Measurements from ENCODE around the gene EXOSC2.

Gene EXOSC2

DNA sequence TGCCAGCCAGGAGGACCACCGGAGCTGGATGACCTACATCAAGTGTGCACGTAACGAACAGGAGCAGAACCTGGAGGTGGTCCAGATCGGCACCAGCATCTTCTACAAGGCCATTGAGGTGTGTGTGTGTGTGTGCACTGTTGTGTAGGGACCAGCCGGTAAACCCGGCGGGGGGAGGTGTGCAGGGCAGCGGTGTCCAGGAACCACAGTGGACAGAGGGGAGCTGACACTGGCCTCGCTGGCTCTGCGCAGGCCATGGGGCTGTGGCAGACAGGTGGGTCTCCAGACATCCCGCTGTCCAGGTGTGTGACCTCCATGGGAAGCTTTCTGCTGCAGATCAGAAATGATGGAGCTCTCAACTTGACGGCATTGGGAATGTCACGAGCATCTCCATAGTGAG is 25.4 kb upstream of the EXOSC2 start:
- DNase-seq, result no peak
- Histone ChIP-seq H3K27ac (ENCODE audit: insufficient read depth, low read length, poor library complexity, severe bottlenecking) (no peak overlapping the region), H3K27me3 (replicated peaks; ENCODE audit: control insufficient read depth, insufficient read depth, low read length, poor library complexity, severe bottlenecking) (peaks cover 34% of the 10 kb centered on the region), H3K4me1 (ENCODE audit: control insufficient read depth, insufficient read depth, low read length, poor library complexity, severe bottlenecking) (peaks cover 31% of the 10 kb centered on the region), H3K9me3 (ENCODE audit: control insufficient read depth, low read length) (no peaks in the 10 kb centered on the region), H3K36me3 (ENCODE audit: control insufficient read depth, insufficient read depth, low read length) (no peaks in the 10 kb centered on the region), H3K4me3 (ENCODE audit: insufficient read depth, low read depth, low read length, poor library complexity, severe bottlenecking) (no peak overlapping the region)

DNA sequence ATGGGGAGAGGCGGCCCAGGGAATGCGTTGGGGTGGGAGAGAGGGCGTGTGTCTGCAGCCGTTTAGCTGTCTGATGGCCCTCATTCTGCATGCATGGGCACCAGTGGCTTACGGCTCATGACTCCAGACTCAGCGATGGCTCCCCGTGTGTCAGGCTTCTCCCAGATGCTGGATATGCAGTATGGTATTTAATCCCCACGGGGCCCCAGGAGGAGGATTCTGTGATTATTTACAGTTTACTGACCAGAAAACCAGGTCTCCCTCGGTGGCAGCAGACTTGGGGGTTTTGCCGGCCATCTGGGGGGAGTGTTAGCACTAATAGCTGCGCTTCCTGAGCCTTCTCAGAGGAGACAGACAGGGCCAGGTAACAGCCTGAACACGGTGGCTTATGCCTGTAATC is 24.9 kb upstream of the EXOSC2 start:
- no peak overlapping the region for H3K27ac ChIP-seq (ENCODE audit: insufficient read depth, low read length, poor library complexity, severe bottlenecking)
- no peak for DNase-seq
- H3K27me3 ChIP-seq (replicated peaks; ENCODE audit: control insufficient read depth, insufficient read depth, low read length, poor library complexity, severe bottlenecking), result peaks cover 29% of the 10 kb centered on the region
- no peaks in the 10 kb centered on the region for H3K9me3 ChIP-seq (ENCODE audit: control insufficient read depth, low read length)
- no peaks in the 10 kb centered on the region for H3K36me3 ChIP-seq (ENCODE audit: control insufficient read depth, insufficient read depth, low read length)
- peaks cover 27% of the 10 kb centered on the region for H3K4me1 ChIP-seq (ENCODE audit: control insufficient read depth, insufficient read depth, low read length, poor library complexity, severe bottlenecking)
- H3K4me3 ChIP-seq (ENCODE audit: insufficient read depth, low read depth, low read length, poor library complexity, severe bottlenecking), result no peak overlapping the region

DNA sequence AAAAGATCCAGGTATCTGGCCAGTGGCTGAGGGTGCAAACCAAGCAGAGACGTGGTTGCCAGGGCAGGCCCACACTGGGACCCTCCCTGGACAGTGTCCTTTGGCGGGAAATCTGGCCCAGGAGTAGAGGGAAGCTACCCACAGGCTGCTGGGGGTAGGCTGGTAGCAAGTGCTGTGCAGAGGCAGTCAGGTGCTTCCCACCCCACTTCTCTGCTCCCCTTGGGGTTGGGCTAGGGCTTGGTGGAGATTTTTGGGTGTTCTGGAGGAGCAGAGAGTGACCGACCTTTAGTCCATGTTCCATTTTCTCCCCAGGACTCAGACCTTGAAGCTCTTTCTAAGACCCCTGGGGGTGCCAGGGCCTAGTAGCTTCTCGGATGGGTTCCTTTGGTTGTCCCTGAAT is 23.6 kb upstream of the EXOSC2 start:
- H3K27me3 ChIP-seq (replicated peaks; ENCODE audit: control insufficient read depth, insufficient read depth, low read length, poor library complexity, severe bottlenecking), result peaks cover 20% of the 10 kb centered on the region
- H3K4me1 ChIP-seq (ENCODE audit: control insufficient read depth, insufficient read depth, low read length, poor library complexity, severe bottlenecking), result peaks cover 16% of the 10 kb centered on the region
- no peak for DNase-seq
- no peaks in the 10 kb centered on the region for H3K9me3 ChIP-seq (ENCODE audit: control insufficient read depth, low read length)
- H3K27ac ChIP-seq (ENCODE audit: insufficient read depth, low read length, poor library complexity, severe bottlenecking), result no peak overlapping the region
- H3K4me3 ChIP-seq (ENCODE audit: insufficient read depth, low read depth, low read length, poor library complexity, severe bottlenecking), result no peak overlapping the region
- no peaks in the 10 kb centered on the region for H3K36me3 ChIP-seq (ENCODE audit: control insufficient read depth, insufficient read depth, low read length)

DNA sequence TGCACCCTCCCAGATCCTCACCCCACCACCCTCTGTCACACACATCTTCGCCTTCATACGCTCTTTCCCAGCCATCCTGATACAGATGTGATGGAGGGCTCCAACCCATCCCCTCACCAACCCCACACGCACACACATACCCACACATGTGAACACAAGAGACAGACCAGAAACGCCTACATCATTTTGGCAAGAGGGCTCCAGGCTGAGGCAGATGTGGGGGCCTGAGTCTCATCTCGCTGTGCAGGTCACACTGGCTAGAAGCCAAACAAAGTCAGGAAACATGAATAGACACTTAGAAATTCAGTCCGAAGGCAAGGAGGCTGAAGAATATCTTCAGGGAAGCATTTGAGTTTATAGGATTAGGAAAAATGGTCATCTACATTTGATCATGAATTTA is 22.9 kb upstream of the EXOSC2 start:
- no peak overlapping the region for H3K27ac ChIP-seq (ENCODE audit: insufficient read depth, low read length, poor library complexity, severe bottlenecking)
- no peak overlapping the region for H3K4me3 ChIP-seq (ENCODE audit: insufficient read depth, low read depth, low read length, poor library complexity, severe bottlenecking)
- no peaks in the 10 kb centered on the region for H3K36me3 ChIP-seq (ENCODE audit: control insufficient read depth, insufficient read depth, low read length)
- H3K27me3 ChIP-seq (replicated peaks; ENCODE audit: control insufficient read depth, insufficient read depth, low read length, poor library complexity, severe bottlenecking), result peaks cover 16% of the 10 kb centered on the region
- no peaks in the 10 kb centered on the region for H3K9me3 ChIP-seq (ENCODE audit: control insufficient read depth, low read length)
- H3K4me1 ChIP-seq (ENCODE audit: control insufficient read depth, insufficient read depth, low read length, poor library complexity, severe bottlenecking), result peaks cover 10% of the 10 kb centered on the region
- DNase-seq, result no peak

DNA sequence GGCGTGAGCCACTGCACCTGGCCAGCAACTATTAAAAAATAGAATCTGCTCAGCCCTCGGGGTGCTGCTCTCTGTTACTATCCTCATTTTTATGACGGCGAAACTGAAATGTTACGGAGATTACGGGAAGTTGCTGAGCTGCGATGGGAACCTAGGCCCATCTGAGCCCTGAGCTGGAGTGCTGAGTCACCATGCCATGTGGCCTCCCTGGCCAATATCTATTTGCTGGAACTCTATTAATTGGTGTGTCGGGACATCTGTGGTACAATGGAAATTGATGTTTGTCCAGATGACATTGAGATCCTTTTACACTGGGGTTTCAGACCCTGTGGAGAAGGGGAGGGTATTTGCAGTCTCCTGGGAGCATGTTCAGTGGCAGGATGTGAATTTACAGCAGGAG is 21.1 kb upstream of the EXOSC2 start:
- peaks cover 2% of the 10 kb centered on the region for H3K27me3 ChIP-seq (replicated peaks; ENCODE audit: control insufficient read depth, insufficient read depth, low read length, poor library complexity, severe bottlenecking)
- H3K4me3 ChIP-seq (ENCODE audit: insufficient read depth, low read depth, low read length, poor library complexity, severe bottlenecking), result no peak overlapping the region
- no peak overlapping the region for H3K27ac ChIP-seq (ENCODE audit: insufficient read depth, low read length, poor library complexity, severe bottlenecking)
- no peaks in the 10 kb centered on the region for H3K36me3 ChIP-seq (ENCODE audit: control insufficient read depth, insufficient read depth, low read length)
- no peaks in the 10 kb centered on the region for H3K4me1 ChIP-seq (ENCODE audit: control insufficient read depth, insufficient read depth, low read length, poor library complexity, severe bottlenecking)
- no peak for DNase-seq
- no peaks in the 10 kb centered on the region for H3K9me3 ChIP-seq (ENCODE audit: control insufficient read depth, low read length)

DNA sequence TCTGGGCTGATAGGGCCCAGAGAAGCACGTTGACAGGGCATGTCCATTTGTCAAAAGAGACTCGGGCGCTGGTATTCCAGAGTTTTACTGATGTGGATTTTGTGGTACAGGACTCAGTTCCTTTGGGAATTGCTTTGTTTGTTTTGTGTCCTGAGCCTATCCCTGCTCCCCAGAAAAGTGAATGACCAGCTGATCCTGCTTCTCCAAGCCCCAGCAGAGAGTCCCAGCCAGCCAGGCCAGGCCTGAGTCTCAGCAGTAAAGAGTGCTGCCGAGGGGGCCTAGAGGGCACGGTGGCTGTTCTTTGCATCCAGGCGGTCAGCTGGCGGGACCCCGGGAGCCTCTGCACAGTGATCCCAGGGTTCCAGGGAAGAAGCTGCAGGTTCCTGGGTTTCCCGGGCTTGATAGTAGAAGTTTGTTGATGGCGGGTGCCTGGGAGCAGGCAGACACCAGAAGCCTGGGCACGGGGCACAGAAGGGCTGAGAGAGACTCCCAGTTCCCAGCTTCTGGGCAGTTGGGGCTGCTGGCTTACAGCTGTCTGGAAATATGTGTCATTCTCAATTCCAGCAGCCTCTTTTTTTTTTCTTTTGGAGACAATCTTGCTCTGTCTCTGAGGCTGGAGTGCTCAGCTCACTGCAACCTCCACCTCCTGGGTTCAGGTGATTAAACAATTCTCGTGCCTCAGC is 20.5 kb upstream of the EXOSC2 start:
- Histone ChIP-seq H3K27ac (ENCODE audit: insufficient read depth, low read length, poor library complexity, severe bottlenecking) (no peak overlapping the region), H3K4me3 (ENCODE audit: insufficient read depth, low read depth, low read length, poor library complexity, severe bottlenecking) (no peak overlapping the region), H3K4me1 (ENCODE audit: control insufficient read depth, insufficient read depth, low read length, poor library complexity, severe bottlenecking) (no peaks in the 10 kb centered on the region), H3K27me3 (replicated peaks; ENCODE audit: control insufficient read depth, insufficient read depth, low read length, poor library complexity, severe bottlenecking) (no peaks in the 10 kb centered on the region), H3K36me3 (ENCODE audit: control insufficient read depth, insufficient read depth, low read length) (no peaks in the 10 kb centered on the region), H3K9me3 (ENCODE audit: control insufficient read depth, low read length) (no peaks in the 10 kb centered on the region)
- no peak for DNase-seq

DNA sequence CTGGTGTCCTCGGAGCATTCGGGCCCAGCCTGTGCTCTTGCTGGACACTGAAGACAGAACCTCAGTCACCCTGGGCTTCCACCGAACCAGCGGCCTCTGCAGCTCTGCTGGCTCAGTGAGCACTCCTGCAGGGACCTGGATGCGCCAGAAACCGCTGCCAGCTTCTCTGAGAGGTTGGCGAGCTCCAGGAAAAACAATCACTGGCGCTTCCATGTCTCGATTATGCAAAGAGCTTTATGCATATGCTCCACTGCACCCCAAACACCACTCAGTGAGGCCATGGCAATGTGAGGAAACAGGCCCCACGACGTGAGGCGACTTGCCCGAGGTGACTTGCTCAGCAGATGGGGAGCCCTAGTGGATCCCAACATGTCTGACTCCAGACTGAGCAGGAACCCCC is 18.2 kb upstream of the EXOSC2 start:
- DNase-seq, result no peak
- Histone ChIP-seq H3K27me3 (replicated peaks; ENCODE audit: control insufficient read depth, insufficient read depth, low read length, poor library complexity, severe bottlenecking) (no peaks in the 10 kb centered on the region), H3K4me3 (ENCODE audit: insufficient read depth, low read depth, low read length, poor library complexity, severe bottlenecking) (no peak overlapping the region), H3K4me1 (ENCODE audit: control insufficient read depth, insufficient read depth, low read length, poor library complexity, severe bottlenecking) (no peaks in the 10 kb centered on the region), H3K36me3 (ENCODE audit: control insufficient read depth, insufficient read depth, low read length) (no peaks in the 10 kb centered on the region), H3K27ac (ENCODE audit: insufficient read depth, low read length, poor library complexity, severe bottlenecking) (no peak overlapping the region), H3K9me3 (ENCODE audit: control insufficient read depth, low read length) (no peaks in the 10 kb centered on the region)

DNA sequence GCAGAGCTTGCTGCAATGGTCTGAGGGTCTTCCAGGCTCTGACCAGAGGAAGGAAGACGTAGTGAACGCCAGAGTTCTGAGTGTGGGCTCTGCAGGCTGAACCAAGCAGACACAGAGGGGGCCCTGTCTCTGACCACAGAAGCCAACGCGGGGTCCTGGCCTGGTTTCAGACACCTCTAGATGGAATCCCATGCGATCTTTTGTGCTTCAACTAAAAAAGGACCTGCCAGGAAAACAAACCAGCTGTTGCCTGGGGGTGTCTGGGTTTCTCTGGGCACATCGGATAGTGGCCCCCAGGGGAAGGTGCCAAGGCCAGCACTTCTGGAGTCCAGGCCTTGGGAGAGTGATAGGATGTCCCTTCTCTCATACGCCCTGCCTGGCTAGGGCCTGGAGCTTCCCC is 16.3 kb upstream of the EXOSC2 start:
- Histone ChIP-seq H3K4me1 (ENCODE audit: control insufficient read depth, insufficient read depth, low read length, poor library complexity, severe bottlenecking) (peaks cover 9% of the 10 kb centered on the region), H3K27me3 (replicated peaks; ENCODE audit: control insufficient read depth, insufficient read depth, low read length, poor library complexity, severe bottlenecking) (no peaks in the 10 kb centered on the region), H3K4me3 (ENCODE audit: insufficient read depth, low read depth, low read length, poor library complexity, severe bottlenecking) (no peak overlapping the region), H3K9me3 (ENCODE audit: control insufficient read depth, low read length) (no peaks in the 10 kb centered on the region), H3K27ac (ENCODE audit: insufficient read depth, low read length, poor library complexity, severe bottlenecking) (no peak overlapping the region), H3K36me3 (ENCODE audit: control insufficient read depth, insufficient read depth, low read length) (no peaks in the 10 kb centered on the region)
- no peak for DNase-seq

DNA sequence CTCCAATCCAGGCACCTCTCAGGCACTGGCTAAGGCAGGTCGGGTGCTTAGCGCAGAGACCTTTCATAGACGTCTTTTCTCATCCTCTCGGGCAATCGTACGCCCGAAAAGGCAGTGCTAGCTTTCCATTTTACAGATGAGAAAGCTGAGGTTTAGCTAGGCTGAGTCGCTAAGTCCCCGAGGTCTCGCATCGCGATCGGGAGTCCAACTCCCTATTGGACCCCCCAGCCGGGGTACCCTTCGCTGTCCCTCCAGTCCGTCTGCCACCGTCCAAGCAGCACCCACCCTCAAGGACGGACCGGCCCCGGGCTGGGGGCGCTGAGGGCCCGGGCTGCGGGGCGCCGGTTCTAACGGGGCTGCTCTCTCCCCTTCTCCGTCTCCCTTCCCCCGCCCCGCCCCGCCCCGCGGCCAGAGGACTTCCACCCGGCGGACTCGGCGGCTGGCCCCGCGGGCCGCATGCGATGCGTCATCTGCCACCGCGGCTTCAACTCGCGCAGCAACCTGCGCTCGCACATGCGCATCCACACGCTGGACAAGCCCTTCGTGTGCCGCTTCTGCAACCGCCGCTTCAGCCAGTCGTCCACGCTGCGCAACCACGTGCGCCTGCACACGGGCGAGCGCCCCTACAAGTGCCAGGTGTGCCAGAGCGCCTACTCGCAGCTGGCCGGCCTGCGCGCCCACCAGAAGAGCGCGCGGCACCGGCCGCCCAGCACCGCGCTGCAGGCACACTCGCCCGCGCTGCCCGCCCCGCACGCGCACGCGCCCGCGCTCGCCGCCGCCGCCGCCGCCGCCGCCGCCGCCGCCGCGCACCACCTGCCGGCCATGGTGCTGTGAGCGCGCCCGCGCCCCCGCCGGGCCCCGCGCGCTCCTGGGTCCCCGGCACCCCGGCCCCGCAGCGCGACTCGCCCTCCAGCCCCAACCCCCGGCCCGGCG is 12.5 kb upstream of the EXOSC2 start:
- Histone ChIP-seq H3K36me3 (ENCODE audit: control insufficient read depth, insufficient read depth, low read length) (no peaks in the 10 kb centered on the region), H3K27me3 (replicated peaks; ENCODE audit: control insufficient read depth, insufficient read depth, low read length, poor library complexity, severe bottlenecking) (no peaks in the 10 kb centered on the region), H3K27ac (ENCODE audit: insufficient read depth, low read length, poor library complexity, severe bottlenecking) (no peak overlapping the region), H3K4me3 (ENCODE audit: insufficient read depth, low read depth, low read length, poor library complexity, severe bottlenecking) (peak overlapping the region; percentile 82), H3K4me1 (ENCODE audit: control insufficient read depth, insufficient read depth, low read length, poor library complexity, severe bottlenecking) (peaks cover 9% of the 10 kb centered on the region), H3K9me3 (ENCODE audit: control insufficient read depth, low read length) (no peaks in the 10 kb centered on the region)
- peak; percentile 19 to 31 (median 26) for DNase-seq

DNA sequence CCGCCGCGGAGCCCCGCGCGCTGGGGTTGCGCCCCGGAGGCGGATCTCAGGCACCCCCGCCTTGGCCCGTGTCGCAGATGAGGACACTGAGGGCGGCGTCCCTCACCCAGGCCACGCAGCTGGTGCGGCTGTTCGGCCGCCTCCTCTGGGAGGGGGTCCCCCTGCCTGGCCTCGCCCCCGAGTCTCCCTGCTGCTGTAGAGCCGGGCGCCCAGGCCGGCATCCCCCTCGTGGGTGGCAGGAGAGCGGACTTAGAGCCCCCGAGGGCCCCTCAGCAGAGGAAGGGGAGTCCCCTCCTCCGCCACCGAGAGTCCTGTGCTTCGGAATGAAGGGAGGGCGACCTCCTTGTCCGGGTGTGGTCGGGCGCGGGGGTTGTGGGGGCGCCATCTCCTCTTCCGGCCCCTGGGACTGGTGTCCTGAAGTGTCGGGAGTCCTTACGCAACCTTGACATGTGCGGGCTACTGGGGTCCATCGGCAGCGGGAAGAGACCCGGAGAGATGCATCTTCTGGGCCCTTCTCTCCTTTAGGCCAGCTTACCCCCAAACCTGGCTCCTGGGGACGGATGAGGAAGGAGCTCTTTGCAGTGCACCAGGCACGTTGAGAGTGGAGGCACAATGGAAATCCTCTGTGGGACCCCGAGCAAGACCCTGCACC is 11.7 kb upstream of the EXOSC2 start:
- Histone ChIP-seq H3K27ac (ENCODE audit: insufficient read depth, low read length, poor library complexity, severe bottlenecking) (no peak overlapping the region), H3K36me3 (ENCODE audit: control insufficient read depth, insufficient read depth, low read length) (no peaks in the 10 kb centered on the region), H3K27me3 (replicated peaks; ENCODE audit: control insufficient read depth, insufficient read depth, low read length, poor library complexity, severe bottlenecking) (no peaks in the 10 kb centered on the region), H3K4me1 (ENCODE audit: control insufficient read depth, insufficient read depth, low read length, poor library complexity, severe bottlenecking) (peaks cover 9% of the 10 kb centered on the region), H3K9me3 (ENCODE audit: control insufficient read depth, low read length) (no peaks in the 10 kb centered on the region), H3K4me3 (ENCODE audit: insufficient read depth, low read depth, low read length, poor library complexity, severe bottlenecking) (peak overlapping the region; percentile 82)
- DNase-seq, result no peak
